Measurements from ENCODE around the gene CRABP2.

DNA sequence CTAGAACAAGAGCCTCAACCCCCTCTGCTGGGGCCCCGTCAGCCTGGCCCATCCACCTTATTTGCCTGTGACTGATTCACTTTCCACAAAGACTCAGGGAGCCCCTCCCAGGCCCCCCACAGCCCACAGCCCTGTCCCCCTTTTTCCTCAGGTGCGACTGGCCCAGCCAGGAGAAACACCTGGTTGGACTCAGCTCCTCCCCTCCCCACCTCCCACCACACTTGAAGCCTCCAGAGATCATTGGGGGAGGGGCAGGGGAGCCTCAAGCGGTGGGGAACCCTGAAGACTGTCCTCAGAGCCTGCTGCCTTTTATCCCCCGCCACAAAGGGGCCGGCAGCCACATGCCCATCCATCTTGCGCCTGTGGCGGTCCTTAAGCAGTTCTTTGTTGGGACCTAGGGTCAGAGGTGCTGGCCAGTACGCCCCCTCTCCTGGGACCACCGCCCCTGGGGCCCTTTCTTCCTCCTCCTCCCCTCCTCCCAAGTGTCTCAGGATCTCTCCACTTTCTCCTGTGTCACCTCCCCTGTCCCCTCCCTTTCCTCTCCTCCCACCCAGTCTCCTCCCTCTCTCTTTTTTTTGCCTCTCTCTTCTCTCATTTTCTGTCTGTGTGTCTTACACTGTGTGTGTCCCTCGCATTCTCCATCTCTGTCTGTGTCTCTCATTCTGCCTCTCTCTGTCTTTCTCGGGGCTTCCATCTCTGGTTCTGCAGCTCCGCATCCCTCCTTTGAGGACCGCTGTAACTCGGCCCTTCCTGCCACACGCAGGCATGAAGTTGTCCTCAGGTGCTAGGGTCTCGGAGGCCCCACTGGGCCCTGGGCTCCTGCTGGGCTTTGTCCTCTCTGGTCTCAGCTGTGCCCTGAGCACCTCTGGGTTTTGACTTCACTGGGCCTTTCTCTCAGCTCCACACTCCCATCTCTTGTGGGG, 12.2 kb downstream of the CRABP2 start:
- TF ChIP-seq, protein P1, sequence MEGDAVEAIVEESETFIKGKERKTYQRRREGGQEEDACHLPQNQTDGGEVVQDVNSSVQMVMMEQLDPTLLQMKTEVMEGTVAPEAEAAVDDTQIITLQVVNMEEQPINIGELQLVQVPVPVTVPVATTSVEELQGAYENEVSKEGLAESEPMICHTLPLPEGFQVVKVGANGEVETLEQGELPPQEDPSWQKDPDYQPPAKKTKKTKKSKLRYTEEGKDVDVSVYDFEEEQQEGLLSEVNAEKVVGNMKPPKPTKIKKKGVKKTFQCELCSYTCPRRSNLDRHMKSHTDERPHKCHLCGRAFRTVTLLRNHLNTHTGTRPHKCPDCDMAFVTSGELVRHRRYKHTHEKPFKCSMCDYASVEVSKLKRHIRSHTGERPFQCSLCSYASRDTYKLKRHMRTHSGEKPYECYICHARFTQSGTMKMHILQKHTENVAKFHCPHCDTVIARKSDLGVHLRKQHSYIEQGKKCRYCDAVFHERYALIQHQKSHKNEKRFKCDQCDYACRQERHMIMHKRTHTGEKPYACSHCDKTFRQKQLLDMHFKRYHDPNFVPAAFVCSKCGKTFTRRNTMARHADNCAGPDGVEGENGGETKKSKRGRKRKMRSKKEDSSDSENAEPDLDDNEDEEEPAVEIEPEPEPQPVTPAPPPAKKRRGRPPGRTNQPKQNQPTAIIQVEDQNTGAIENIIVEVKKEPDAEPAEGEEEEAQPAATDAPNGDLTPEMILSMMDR (IDR thresholded peaks at IDR 0.05; ENCODE audit: low read length): no peak
- TF ChIP-seq EZH2phosphoT487 (IDR thresholded peaks at IDR 0.05; ENCODE audit: low read length): no peak
- TF ChIP-seq EZH2 (optimal IDR thresholded peaks at IDR 0.05; ENCODE audit: low read depth, low read length): no peak

Data from MM.1S (cell line).